DMS79 (cell line): ENCODE measurements around the gene CRISPLD2.

Source experiments
- DNase-seq: peaks from one replicate; lab custom pipeline; 2025; lab: John Stamatoyannopoulos, UW

The CRISPLD2 gene

DNA sequence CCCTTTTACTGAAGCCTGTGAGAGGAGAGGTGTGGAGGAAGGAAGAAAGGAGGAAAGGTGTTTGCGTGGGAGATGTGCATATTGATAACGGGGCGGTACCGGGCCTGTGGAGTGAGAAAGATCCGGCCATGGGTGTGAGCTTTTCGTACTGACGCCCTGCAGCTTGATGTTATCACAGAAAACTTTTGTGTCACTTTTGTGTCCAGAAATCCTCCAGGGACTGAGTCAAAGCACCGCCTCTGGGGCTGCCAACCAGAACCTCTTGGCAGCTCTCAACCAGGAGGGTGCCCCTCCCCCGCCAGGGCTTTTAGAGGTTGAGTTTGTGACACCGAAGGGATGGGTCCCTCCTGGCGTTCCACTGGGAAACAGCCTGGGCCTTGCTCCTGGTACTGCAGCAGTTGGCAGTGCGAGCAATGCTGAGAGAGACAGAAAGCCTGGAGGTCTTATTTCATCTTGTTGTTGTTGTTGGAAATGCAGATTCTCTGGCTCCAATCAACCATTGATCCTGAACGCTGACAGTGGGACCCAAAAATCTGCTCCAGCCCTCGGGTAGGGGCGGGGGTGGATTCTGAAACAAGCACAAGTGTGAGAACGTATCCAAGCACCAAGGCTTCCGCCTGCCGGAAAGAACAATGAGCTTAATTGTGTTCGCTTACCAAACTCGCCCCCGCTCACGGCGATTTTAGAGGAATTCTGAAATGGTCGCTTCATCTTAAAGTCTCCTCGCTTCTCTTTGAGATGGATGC is 65.0 kb downstream of the CRISPLD2 start:
- no peak for DNase-seq

DNA sequence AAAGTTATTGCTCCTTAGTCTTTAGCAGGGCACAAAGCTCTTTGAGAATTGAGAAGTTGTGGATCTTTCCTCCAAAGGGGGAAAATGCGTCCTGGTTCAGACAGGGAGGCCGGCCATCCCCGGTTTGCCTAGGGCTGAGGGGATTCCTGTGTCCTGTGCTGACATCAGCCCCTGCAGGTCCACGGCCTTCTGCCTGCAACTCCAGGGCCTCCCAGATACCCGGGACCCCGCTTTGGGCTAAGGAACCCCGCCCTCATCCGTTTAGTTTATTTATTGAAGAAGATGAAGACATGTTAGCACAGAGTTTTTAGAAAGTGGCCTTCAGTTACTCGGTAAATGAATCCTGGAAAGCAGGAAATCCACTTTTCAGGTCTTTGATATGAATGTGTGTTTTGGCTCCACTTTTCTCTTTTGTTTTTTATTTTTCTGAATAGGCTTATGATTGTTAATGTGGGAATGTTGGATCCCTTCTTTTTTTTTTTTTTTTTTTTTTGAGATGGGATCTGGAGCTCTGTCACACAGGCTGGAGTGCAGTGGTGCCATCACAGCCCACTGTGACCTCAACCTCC is 65.6 kb downstream of the CRISPLD2 start:
- no peak for DNase-seq

DNA sequence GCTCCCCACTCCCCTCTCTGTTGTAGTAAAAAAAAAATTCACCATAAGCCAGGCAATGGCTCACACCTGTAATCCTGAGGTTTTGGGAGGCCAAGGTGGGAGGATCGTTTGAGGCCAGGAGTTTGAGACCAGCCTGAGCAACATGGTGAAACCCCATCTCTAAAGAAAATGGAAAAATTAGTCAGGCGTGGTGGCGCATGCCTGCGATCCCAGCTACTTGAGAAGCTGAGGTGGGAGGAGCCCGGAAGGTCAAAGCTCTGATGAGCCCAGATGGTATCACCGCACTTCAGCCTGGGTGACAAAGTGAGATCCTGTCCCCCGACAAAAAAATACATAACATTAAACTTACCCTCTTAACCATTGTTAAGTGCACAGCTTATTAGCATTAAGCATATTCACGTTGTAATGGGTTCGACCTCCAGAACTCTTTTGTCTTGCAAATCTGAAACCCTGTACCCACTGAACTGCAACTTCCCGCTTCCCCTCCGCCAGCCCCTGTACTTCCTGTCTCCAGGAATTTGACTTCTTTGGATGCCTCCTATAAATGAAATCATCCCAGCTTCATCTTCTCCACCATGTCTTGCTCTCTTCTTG is 66.8 kb downstream of the CRISPLD2 start:
- DNase-seq, result no peak

DNA sequence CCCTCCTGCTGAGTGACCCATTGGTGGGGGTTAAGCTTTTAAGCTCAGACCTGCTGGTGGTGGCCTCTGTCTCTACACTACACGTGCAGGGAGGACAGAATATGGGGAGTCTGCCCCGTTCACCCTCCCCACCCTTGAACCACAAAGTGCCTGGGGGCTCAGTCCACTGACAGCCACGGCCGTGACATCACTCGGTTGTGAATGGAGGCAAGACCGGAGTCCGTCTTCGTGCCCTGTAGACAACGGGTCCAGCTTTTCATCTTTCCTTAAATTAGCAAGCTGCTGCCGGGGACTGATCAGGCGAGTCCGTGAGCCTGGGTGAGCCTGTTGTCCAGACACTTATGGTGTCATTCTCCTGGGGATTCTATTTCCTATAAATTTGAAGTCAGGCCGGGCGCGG is 67.4 kb downstream of the CRISPLD2 start:
- no peak for DNase-seq

DNA sequence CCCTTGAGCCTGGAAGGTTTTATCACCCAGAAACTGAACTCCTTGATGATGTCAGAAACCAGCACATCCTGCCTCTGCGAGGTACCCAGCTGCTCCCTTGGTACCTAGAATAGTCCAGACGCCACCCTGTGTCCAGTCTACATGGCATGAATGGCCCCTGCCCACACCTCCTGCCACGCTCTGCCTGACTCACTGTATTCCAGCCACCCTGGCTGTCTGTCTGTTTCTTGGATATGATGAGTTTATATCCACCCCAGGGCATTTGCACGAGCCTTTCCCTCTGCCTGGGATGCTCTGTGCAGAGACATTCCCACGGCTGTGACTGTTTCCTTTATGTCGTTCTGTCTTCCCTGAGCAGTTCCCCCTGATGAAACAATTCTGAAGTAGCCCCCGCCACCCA is 68.7 kb downstream of the CRISPLD2 start:
- no peak for DNase-seq

DNA sequence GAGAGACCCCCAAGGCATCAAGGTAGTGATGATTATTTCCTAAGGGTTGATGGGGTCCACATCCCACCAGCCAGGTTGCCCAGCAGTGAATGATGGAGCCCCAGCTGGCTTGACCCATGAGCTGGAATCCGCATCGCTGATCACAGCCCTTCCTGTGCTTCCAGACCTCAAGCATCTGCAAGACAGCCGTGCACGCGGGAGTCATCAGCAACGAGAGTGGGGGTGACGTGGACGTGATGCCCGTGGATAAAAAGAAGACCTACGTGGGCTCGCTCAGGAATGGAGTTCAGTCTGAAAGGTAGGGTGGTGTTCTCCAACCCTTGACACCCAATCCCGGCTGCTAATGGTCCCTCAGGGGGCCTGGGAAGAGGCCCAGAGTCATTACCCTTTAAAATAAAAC is 69.3 kb downstream of the CRISPLD2 start:
- no peak for DNase-seq

DNA sequence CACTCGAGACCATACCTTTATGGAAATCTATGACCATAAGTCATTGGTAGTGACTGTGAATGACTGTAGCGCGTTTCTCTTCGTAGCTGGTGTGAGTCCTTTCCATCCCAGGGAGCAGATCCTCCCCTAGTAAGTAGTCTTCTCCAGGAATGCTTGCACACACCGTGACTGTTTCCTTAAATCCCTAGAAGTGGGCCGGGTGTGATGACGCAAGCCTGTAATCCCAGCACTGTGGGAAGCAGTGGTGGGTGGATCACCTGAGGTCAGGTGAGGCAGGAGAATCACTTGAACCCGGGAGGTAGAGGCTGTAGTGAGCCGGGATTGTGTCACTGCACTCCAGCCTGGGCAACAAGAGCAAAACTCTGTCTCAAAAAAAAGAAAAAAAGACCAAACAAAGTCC is 70.6 kb downstream of the CRISPLD2 start:
- DNase-seq, result no peak

DNA sequence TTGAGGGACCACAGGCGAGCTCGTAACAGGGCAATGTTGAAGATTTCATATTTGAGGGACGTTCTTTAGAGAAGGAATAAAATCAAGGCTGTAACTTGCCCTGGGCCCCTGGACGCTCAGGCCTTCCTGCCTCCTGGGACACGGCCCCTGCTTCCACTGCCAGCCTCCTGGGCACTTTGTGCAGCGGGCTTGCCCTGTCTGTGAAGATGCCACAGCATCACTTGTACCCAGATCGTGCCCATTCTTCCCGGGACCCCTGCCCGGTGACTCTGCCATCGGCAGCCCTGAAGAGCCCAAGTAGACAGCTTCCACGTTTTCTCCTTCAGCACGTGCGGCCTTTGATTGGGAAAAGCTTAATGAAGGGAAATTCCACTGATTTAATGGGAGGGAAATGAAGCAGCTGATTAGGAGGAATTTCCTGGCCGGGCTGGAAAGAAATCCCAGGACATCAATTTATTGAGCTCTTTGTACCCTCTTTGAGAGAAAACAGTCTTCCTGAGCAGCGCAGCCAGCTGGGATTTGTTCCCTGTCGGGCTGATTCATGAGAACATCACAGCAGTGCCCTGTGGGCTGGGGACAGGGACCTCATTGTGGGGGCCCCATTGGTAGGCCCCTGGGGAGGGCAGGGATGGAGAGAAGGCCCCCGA is 71.5 kb downstream of the CRISPLD2 start:
- DNase-seq, result no peak

DNA sequence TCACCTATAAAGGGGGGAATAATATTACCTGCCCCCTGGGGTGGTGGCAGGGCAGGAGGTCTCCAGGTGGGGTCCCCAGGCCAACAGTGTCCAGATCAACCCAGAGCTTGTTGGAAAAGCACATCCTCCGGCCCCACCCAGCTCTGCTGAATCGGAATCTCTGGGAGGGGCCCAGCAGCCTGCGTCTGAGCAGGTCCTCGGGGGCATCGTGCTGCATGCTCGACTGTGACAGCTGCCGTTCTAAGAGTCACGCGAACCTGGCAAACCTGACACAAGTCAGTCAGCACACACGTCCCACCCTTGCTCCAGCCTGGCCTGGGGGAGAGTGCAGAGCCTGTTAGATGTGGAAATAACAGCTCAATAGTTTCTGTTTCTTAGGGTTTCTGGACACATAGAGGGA is 72.3 kb downstream of the CRISPLD2 start:
- no peak for DNase-seq

DNA sequence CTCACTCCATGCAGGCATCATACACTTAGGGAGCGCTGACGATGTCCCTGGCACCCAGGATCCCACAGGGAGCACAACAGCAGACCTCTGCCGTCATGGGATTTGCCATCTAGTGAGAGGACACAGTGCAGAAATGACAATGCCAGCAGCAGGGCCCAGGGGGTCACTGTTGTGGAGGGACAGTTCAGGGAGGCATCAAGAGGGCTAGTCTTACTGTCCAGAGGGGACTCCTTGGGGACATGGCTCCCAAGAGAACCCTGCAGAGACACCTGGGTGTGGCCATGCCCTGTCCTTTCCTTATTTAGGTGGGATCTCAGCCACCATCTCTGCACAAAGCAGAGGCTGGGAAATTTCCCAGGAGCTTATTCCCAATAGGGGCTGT is 73.7 kb downstream of the CRISPLD2 start:
- DNase-seq, result no peak

DNA sequence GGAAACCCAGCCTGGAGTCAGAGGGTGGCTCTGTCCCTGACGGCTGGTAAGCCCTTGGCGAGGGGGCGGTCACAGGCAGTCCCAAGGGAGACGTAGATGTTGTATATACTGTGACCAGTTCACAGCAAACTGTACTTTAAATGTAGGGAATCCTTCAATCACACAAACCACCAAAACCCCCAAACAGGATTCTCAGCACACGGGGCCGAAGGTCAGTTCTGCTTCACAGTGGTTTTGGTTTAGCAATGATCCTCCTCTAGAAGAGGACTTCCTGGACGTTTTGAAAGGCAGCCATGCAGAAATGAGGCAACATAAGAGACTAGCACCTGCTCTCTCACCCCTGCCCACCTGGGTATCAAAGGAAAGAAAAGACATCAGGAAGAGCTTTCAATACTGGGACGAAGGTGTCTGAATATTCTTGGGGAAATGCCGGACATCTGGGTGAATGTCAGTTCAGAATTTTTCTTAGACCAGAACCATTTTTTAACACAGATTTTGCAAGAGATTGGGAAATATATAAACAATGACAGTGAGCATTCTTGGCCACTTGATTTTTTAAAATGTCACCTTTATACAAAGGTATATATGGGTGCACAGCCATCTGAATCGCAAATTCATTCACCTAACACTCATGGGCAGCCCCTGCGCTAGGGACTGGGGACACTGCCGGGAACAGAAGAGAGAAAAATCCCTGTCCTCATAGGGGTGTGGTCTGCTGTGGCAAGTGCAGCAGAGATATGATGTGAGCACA is 74.2 kb downstream of the CRISPLD2 start:
- DNase-seq, result no peak

DNA sequence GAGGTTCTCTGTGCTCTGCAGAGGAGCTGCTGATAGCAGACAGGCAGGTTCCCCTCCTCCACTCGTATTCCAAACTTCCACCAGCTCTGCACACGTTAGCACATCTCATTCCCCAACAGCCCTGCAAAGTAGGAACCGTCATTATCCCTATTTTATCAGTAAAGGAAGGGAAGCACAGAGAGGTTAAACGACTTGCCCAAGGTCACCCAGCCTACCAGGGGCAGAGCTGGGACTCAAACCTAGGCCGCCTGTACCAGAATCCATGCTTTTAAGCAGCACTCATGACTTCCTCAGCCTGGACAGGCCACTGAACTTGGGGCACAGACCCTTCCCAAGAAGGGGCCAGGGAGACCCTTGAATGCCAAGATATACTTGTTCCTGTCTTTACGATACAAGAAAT is 75.2 kb downstream of the CRISPLD2 start:
- no peak for DNase-seq

DNA sequence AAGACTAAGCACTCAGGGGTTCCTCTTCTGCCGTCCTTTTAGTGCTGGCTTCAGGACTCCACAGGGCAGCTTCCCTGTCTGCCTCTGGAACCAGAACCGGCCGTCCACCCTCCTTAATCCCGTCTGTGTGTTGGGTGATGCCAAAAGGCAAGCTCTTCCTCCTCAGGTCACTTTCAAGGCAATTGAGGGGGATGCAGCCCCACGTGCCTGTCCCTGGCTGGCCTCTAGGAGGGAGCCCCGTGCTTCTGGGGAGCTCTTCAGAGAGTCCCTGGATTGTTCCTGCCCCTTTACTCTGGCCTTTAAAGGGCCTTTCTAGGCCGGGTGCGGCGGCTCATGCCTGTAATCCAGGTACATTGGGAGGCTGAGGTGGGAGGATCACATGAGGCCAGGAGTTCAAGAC is 77.1 kb downstream of the CRISPLD2 start:
- DNase-seq, result no peak

DNA sequence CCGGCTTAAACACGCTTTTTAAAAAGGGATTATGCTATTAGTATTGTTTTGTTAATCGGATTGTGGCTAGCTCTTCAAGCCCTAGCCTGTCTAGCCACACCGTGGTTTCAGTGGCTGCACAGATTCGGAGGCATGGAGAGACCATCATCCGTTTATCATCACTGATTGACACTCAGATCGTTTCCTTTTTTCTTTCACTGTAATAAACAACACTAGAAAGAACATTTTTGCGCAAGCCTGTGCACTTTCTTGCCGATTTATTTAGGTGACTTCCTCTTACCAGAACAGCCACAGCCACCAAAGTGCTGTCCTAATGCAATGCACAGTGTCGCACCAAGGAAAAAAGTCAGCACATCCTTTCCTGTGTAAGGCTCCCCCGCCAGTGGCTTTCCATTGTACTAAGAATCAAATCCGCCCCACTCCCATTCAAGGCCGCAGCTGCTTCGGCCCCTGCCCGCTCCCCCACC is 78.2 kb downstream of the CRISPLD2 start:
- no peak for DNase-seq

DNA sequence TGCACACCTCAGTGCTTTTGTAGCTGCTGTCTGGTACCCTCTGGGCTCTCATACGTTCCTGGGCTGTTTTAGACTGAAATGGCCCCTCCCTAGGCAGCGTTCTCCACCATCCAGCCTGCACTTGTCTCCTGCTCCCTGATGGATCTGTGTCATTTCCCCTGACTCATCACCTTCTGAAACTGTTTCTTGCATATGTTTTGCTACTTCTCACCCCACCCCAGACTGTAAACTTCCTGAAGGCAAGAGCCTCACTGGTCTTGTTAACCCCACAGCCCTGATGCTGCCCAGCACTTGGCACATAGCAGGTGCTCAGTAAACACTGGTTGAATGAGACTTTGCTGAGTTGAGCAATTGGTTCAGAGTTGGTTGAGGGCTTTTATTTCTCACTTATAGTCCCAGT is 78.7 kb downstream of the CRISPLD2 start:
- no peak for DNase-seq

DNA sequence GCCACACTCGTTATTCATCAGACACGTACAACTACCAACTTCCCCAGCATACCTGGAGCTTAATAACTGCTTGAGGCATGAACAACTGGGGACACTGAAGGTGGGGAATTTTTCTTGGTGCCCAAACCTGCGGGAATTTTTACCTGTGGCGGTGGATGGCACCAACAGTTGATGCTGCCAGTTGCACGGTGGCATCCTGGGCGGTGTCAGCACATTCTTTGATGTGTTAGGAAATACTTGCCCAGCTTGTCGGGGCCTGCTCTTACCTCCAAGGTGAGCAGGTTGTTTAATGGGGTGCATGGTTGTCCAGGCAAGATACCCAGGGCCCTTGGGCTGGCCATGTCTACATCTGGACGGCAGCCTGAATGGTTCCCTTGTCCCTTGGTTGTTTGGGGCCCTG is 79.6 kb downstream of the CRISPLD2 start:
- no peak for DNase-seq

DNA sequence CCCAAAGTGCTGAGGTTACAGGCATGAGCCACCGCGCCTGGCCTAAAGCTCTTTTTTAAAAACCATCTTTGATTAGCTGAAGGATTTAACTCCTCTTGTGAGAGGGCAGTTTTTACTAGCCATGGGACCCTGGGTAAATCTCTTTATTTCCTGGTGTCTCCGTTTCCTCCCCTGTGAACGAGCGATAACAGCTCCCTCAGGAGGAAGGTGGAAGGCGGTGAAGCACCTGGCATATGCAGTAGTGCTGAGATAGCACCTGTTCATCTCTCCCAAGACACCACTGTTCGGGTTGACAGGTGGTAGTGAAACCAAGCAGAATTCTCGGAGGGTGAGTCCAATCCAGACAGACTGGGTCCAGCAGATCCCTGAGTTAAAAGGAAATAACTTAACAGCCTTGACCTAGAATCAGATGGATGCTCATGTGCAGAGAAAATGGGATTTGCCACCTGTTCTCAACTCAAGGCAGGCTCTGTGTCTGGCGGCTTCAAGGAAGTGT is 86.2 kb downstream of the CRISPLD2 start:
- no peak for DNase-seq

DNA sequence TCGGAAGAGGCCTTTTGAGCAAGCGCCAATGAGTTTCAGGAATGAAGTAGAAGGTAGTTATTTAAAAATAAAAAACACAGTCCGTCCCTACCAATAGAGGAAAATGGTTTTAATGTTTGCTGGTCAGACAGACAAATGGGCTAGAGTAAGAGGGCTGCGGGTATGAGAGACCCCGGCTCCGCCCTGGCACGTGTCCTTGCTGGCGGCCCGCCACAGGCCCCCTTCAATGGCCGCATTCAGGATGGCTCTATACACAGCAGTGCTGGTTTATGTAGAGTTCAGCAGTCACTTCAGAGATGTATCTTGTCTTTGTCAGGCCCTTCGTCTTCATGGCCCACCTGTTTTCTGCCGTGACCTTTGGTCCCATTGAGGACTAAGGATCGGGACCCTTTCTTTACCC is 87.3 kb downstream of the CRISPLD2 start:
- no peak for DNase-seq

DNA sequence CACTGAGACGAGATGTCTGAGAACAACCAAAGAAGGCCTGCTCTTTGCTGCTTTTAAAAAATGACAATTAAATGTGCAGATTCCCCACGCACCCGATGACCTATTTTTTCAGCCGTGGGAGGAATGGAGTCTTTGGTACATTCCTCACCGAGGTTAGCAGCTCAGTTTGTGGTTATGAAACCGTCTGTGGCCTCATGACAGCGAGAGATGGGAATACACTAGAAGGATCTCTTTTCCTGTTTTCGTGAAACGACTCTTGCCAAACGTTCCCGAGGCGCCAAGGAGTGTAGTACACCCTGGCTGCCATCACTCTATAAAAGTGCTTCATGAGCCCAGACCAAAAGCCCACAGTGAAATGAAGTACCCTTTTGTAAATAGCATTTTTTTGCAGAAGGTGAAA is 87.8 kb downstream of the CRISPLD2 start:
- DNase-seq, result no peak

DNA sequence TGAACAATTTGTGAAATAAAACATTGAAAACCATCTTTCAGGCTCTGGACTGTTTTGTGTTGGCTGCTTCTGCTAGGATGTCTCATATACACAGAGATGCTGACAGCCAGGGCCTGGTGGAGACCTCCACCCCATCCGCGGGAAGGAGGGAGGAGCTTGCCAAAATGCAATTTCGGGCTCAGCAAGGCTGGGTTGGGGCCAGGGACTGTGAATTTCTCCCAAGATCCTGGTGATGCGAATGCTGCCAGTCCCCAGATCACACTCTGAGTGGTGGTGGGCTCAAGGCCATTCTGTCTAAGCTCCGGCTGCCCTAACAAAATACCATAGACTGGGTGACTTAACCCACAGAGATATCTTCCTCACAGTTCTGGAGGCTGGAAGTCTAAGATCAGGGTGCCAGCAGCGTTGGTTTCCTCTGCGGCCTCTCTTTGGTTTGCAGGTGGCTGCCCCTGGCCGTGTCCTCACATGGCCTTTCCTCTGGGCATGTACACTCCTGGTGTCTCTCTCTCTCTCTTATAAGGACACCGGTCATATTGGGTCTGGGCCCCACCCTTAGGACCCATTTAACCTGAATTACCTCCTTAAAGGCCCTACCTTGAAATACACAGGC is 89.8 kb downstream of the CRISPLD2 start:
- DNase-seq, result no peak

DNA sequence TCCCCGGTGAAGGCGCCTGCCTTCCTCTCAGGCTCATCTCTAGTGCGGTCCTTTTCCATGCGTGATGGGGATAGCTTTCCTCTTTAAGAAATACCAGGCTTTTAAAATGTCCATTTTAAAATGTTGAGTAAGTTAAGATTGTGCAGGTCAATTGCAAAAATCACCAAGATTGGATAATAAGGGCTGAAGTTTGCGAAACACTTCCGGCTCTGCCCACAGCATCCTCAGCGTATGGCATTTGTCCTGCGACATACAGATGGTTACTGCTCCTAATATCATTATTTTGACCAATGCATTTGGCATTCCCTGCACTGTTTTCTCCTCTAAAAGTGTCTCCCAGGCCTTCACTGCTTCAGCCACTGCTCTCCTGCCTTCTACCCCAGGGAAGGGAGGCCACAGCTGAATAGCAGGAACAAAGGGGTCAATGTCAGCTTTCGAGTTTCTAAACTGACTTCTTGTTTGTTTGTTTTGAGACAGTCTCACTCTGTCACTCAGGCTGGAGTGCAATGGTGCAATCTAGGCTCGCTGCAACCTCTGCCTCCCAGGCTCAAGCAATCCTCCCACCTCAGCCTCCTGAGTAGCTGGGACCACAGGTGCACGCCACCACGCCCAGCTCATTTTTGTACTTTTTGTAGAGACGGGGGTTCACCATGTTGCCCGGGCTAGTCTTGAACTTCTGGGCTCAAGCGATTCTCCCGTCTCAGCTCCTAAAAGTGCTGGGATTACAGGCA is 91.9 kb downstream of the CRISPLD2 start:
- DNase-seq, result no peak
